OCI-LY3 (cell line): ENCODE results near the gene EGLN1.

Experiments used
- H2AFZ ChIP-seq: fragments of 200-600, 300-600 bp; shearing (Covaris generic); 2 replicates; pipeline ENCODE4 v1.6.0; 2014; ENCODE audit warnings: antibody characterized with exemption, low read depth, low read length
- H3K27ac ChIP-seq: fragments of 200-600, 300-600 bp; sonication (generic); 2 replicates; pipeline ENCODE4 v1.5.1; 2014; ENCODE audit warnings: mild to moderate bottlenecking, low read length, moderate library complexity, mixed read lengths
- H3K27me3 ChIP-seq: fragments of 200-600, 300-600 bp; sonication (generic); 2 replicates; pipeline ENCODE4 v1.6.1; 2014; ENCODE audit warnings: low read depth, low read length, mixed read lengths
- H3K36me3 ChIP-seq: fragments of 200-600, 300-600 bp; sonication (generic); replicated peaks from 2 replicates; pipeline ENCODE3; 2014; ENCODE audit warnings: low read depth, low read length, mixed read lengths
- H3K4me1 ChIP-seq: fragments of 300-600, 200-600 bp; sonication (generic); 2 replicates; pipeline ENCODE4 v1.6.1; 2014; ENCODE audit warnings: low read length, mixed read lengths
- H3K4me2 ChIP-seq: fragments of 200-600, 300-600 bp; sonication (generic); 2 replicates; pipeline ENCODE4 v1.6.1; 2014; ENCODE audit warnings: low read length, mixed read lengths
- H3K4me3 ChIP-seq: fragments of 300-600, 200-600 bp; sonication (generic); 2 replicates; pipeline ENCODE4 v1.5.1; 2014; ENCODE audit warnings: antibody characterized with exemption, mild to moderate bottlenecking, low read length, moderate library complexity
- H3K79me2 ChIP-seq: fragments of 300-600, 200-600 bp; shearing (Covaris generic); 2 replicates; pipeline ENCODE4 v1.6.1; 2014; ENCODE audit warnings: mild to moderate bottlenecking, low read length, mixed read lengths
- H3K9ac ChIP-seq: fragments of 300-600, 200-600 bp; shearing (Covaris generic); 2 replicates; pipeline ENCODE4 v1.6.0; 2014; ENCODE audit warnings: mild to moderate bottlenecking, low read length, moderate library complexity
- H3K9me3 ChIP-seq: fragments of 200-600, 300-600 bp; shearing (Covaris generic); 2 replicates; pipeline ENCODE4 v1.6.1; 2014; ENCODE audit warnings: low read length, mixed read lengths; ENCODE audit not compliant: insufficient read depth
- H4K20me1 ChIP-seq: fragments of 200-600, 300-600 bp; sonication (generic); 2 replicates; pipeline ENCODE4 v1.6.1; 2016; ENCODE audit warnings: low read length, mixed read lengths; ENCODE audit not compliant: insufficient read depth
- CTCF ChIP-seq: fragments of 200-600, 300-600 bp; sonication (generic); IDR thresholded peaks from 2 replicates; pipeline ENCODE4 v1.5.1; 2014; ENCODE audit warnings: antibody characterized with exemption, low read length, low read depth
- EZH2phosphoT487 ChIP-seq: fragments of 200-600 bp; shearing (Covaris generic); IDR thresholded peaks from 2 replicates; pipeline ENCODE4 v1.6.1; 2018; ENCODE audit warnings: antibody characterized with exemption, mixed run types, low read depth

The EGLN1 gene

DNA sequence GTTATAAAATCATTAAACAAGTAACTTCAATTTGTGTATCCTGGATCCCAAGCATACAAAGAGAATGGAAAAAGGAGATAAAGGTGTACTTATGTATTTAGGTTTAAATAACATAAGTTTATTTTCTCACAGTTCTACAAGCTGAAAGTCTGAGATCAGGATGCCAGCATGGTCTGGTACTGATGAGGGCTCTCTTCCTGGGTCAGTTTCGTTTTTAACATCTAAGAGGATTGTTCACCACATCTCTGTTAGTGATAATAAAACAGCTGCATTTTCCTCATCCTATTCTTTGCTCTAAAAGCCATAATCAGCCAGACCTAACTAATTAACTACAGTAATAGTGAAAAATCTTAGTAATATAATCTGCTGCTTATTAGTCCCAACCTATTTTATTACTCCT lies 5.2 kb downstream of the EGLN1 start:
- H3K36me3 ChIP-seq = peaks cover 43% of the 10 kb centered on the region
- peaks cover 32% of the 10 kb centered on the region for H3K4me1 ChIP-seq
- H3K27ac ChIP-seq = no peak overlapping the region
- no peak overlapping the region for H3K4me3 ChIP-seq
- no peak overlapping the region for H3K9ac ChIP-seq
- H3K9me3 ChIP-seq = no peaks in the 10 kb centered on the region
- no peak overlapping the region for H3K4me2 ChIP-seq
- TF ChIP-seq CTCF (no peak), EZH2phosphoT487 (no peak)
- H3K27me3 ChIP-seq = no peaks in the 10 kb centered on the region
- H2AFZ ChIP-seq = no peak overlapping the region
- peaks cover 87% of the 10 kb centered on the region for H4K20me1 ChIP-seq
- peaks cover 96% of the 10 kb centered on the region for H3K79me2 ChIP-seq

GRCh38 chr1:231415018-231415583 lies 7.0 kb downstream of the EGLN1 start:
- Histone ChIP-seq H3K4me3 (no peak overlapping the region), H3K36me3 (peaks cover 47% of the 10 kb centered on the region), H2AFZ (no peak overlapping the region), H3K9me3 (no peaks in the 10 kb centered on the region), H3K9ac (no peak overlapping the region), H3K27ac (no peak overlapping the region), H3K79me2 (peaks cover 97% of the 10 kb centered on the region), H4K20me1 (peaks cover 99% of the 10 kb centered on the region), H3K27me3 (no peaks in the 10 kb centered on the region), H3K4me1 (peaks cover 32% of the 10 kb centered on the region), H3K4me2 (no peak overlapping the region)
- TF ChIP-seq EZH2phosphoT487 = no peak
- TF ChIP-seq CTCF = no peak

- Histone ChIP-seq H4K20me1 (peaks cover 99% of the 10 kb centered on the region), H2AFZ (no peak overlapping the region), H3K79me2 (peaks cover 97% of the 10 kb centered on the region), H3K27ac (no peak overlapping the region), H3K4me3 (no peak overlapping the region), H3K36me3 (peaks cover 47% of the 10 kb centered on the region), H3K4me2 (no peak overlapping the region), H3K9me3 (no peaks in the 10 kb centered on the region), H3K4me1 (peaks cover 25% of the 10 kb centered on the region), H3K9ac (no peak overlapping the region), H3K27me3 (no peaks in the 10 kb centered on the region)
- TF ChIP-seq EZH2phosphoT487 (no peak), CTCF (no peak)
These were observed 7.6 kb downstream of the EGLN1 start for GRCh38 chr1:231414260-231415016.

DNA sequence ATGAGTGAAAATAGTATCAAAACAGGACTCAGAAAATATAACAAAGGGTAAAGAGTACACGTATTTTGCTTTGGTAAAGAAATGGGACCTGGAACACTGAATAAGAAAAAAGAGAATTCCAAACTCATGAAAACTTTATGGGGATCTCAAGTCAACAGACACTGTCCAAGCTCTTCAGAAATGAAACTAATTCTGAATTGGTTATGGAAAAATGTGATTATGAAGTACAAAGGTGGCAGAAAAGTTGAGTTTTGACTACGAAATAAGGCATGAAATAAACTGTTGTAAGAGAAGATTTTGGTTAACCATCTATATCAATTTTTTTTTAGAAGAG lies 8.4 kb downstream of the EGLN1 start:
- Histone ChIP-seq H3K9me3 (no peaks in the 10 kb centered on the region), H3K9ac (no peak overlapping the region), H3K27me3 (no peaks in the 10 kb centered on the region), H3K4me1 (peaks cover 18% of the 10 kb centered on the region), H3K4me3 (no peak overlapping the region), H3K4me2 (no peak overlapping the region), H3K27ac (no peak overlapping the region), H2AFZ (no peak overlapping the region), H4K20me1 (peaks cover 99% of the 10 kb centered on the region), H3K79me2 (peaks cover 97% of the 10 kb centered on the region), H3K36me3 (peaks cover 44% of the 10 kb centered on the region)
- TF ChIP-seq EZH2phosphoT487 (no peak), CTCF (no peak)
